SK-N-MC (cell line): ENCODE measurements around the gene LCE1F.

Source experiments
- FOXP2 ChIP-seq: optimal IDR thresholded peaks from 2 replicates; pipeline ENCODE3; 2011; ENCODE audit warnings: mild to moderate bottlenecking, moderate library complexity; ENCODE audit not compliant: insufficient read depth; ENCODE audit errors: extremely low read length, control extremely low read depth
- POLR2AphosphoS5 ChIP-seq: IDR thresholded peaks from 2 replicates; pipeline ENCODE4 v1.6.1; 2012; ENCODE audit warnings: mild to moderate bottlenecking, low read depth, low read length, borderline replicate concordance

DNA sequence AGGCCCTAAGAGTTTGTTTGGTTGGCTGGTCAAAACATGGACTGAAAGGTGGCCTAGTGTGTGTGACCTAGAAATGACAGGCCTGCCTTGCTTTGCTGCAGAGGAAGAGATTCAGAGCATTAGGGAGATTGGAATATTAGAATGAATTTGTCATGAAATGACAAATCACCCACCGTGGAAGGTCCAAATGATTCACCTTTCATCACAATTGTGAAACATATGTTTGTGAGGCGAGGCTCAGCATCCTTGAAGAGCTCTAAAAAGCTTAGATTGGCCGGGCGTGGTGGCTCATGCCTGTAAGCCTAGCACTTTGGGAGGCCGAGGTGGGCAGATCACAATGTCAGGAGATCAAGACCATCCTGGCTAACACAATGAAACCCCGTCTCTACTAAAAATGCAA, 42.4 kb downstream of the LCE1F start:
- no peak for TF ChIP-seq POLR2AphosphoS5
- no peak for TF ChIP-seq FOXP2
